Spinal cord (tissue), 10 donors: ENCODE results near the gene SUCLG2. TPM values are rescaled to one million over a fixed set of nuclear protein-coding genes. Genes with fewer than 3 reads are reported as not detected.

Experiments used
- DNase-seq, 6 donors: peaks; one replicate each; pipeline versions ENCODE4 v3.0.0 to v3.0.0-alpha.2; 2013 to 2015; ENCODE audit warnings: low spot score in 6 of 6, low read depth in 4 of 6
- H3K27ac ChIP-seq: one replicate; pipeline ENCODE4 v1.5.1; 2013; ENCODE audit warnings: low read depth, low read length, control low read depth
- H3K27me3 ChIP-seq: one replicate; pipeline ENCODE4 v1.6.1; 2013; ENCODE audit warnings: low read length; ENCODE audit not compliant: control insufficient read depth, insufficient read depth
- H3K36me3 ChIP-seq: one replicate; pipeline ENCODE4 v1.6.1; 2013; ENCODE audit warnings: low read length; ENCODE audit not compliant: control insufficient read depth, insufficient read depth
- H3K4me1 ChIP-seq: one replicate; pipeline ENCODE4 v1.6.1; 2013; ENCODE audit warnings: low read length; ENCODE audit not compliant: control insufficient read depth, insufficient read depth
- H3K4me3 ChIP-seq: one replicate; pipeline ENCODE4 v1.5.1; 2013; ENCODE audit warnings: low read depth, low read length, control low read depth
- H3K9me3 ChIP-seq: one replicate; pipeline ENCODE4 v1.6.1; 2013; ENCODE audit warnings: low read length; ENCODE audit not compliant: control insufficient read depth, insufficient read depth
- WGBS: methylation state at CpG from one replicate; pipeline ENCODE4 v1.1.5; 2013; ENCODE audit warnings: missing lambda C conversion rate; ENCODE audit not compliant: insufficient coverage; 5-methylcytosine and 5-hydroxymethylcytosine counted together
- polyA plus RNA-seq, 2 donors: library from polyadenylated mRNA; unstranded; fragments of 120-200 nt; gene quantifications; one replicate each; pipeline ENCODE4 v1.2.1, GENCODE V29; 2013; ENCODE audit not compliant: insufficient read length in 2 of 2
- total RNA-seq, 2 donors: library from RNA; depleted of rRNA in 1 of 2; stranded (reverse); fragments of 120-200 nt in 1 of 2; fragments of >200 nt in 1 of 2; gene quantifications; one replicate each; pipeline versions ENCODE4 v1.2.3 to v1.2.4, GENCODE V29; 2013 to 2014
- donor health status: healthy.

SUCLG2 gene
- total and polyA plus RNA-seq, 4 donors: 23.4 to 39.2 (median 26.8) TPM

GRCh38 chr3:67486883-67487282 is 167.5 kb downstream of the SUCLG2 start:
- H3K27ac ChIP-seq: no peak overlapping the region
- H3K4me3 ChIP-seq: no peak overlapping the region
- no CpG with 5 or more reads among the region's 1 CpG for WGBS
- H3K9me3 ChIP-seq: no peaks in the 10 kb centered on the region
- no peak for DNase-seq
- H3K4me1 ChIP-seq: no peaks in the 10 kb centered on the region
- no peaks in the 10 kb centered on the region for H3K27me3 ChIP-seq
- H3K36me3 ChIP-seq: no peaks in the 10 kb centered on the region

GRCh38 chr3:67484085-67484484 is 170.3 kb downstream of the SUCLG2 start:
- Histone ChIP-seq H3K9me3 (no peaks in the 10 kb centered on the region), H3K27ac (no peak overlapping the region), H3K4me1 (no peaks in the 10 kb centered on the region), H3K36me3 (no peaks in the 10 kb centered on the region), H3K4me3 (no peak overlapping the region), H3K27me3 (no peaks in the 10 kb centered on the region)
- peak in 1 of 6 donors; percentile 11 for DNase-seq
- WGBS: 88% methylated on average over 1 of the region's 3 CpGs

DNA sequence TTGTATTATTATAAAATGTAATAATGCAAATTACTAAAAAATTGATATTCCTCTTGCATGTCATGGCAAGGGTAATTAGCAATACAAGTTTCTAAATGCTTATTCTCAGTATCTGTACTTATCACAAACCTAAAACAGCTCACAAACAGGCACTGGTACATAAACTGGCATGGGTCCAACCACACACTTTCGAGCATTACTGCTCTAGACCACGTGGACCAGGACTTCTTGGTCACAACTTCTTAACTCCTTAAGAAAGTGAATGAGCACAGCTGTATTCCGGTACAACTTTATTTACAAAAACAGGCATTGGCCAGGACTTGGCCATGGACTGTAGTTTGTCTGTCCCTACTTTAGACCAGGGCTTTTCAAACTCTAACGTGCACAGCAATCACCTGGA is 173.3 kb downstream of the SUCLG2 start:
- DNase-seq: no peak
- no peak overlapping the region for H3K4me3 ChIP-seq
- 89% methylated on average over 4 of the region's 4 CpGs for WGBS
- H3K9me3 ChIP-seq: no peaks in the 10 kb centered on the region
- H3K36me3 ChIP-seq: no peaks in the 10 kb centered on the region
- no peak overlapping the region for H3K27ac ChIP-seq
- H3K27me3 ChIP-seq: no peaks in the 10 kb centered on the region
- H3K4me1 ChIP-seq: no peaks in the 10 kb centered on the region

GRCh38 chr3:67478423-67478822 is 176.0 kb downstream of the SUCLG2 start:
- no peak for DNase-seq
- H3K27ac ChIP-seq: no peak overlapping the region
- 97% methylated on average over 4 of the region's 7 CpGs for WGBS
- no peaks in the 10 kb centered on the region for H3K9me3 ChIP-seq
- H3K36me3 ChIP-seq: no peaks in the 10 kb centered on the region
- H3K4me1 ChIP-seq: no peaks in the 10 kb centered on the region
- H3K4me3 ChIP-seq: no peak overlapping the region
- H3K27me3 ChIP-seq: no peaks in the 10 kb centered on the region

GRCh38 chr3:67474311-67474710 is 180.1 kb downstream of the SUCLG2 start:
- H3K27me3 ChIP-seq: no peaks in the 10 kb centered on the region
- H3K4me3 ChIP-seq: no peak overlapping the region
- H3K9me3 ChIP-seq: no peaks in the 10 kb centered on the region
- WGBS: no CpG with 5 or more reads among the region's 4 CpGs
- DNase-seq: peak in 1 of 6 donors; percentile 82
- no peaks in the 10 kb centered on the region for H3K36me3 ChIP-seq
- H3K4me1 ChIP-seq: no peaks in the 10 kb centered on the region
- no peak overlapping the region for H3K27ac ChIP-seq

GRCh38 chr3:67472674-67473201 is 181.7 kb downstream of the SUCLG2 start:
- Histone ChIP-seq H3K27me3 (no peaks in the 10 kb centered on the region), H3K4me1 (no peaks in the 10 kb centered on the region), H3K9me3 (no peaks in the 10 kb centered on the region), H3K36me3 (no peaks in the 10 kb centered on the region), H3K27ac (no peak overlapping the region), H3K4me3 (no peak overlapping the region)
- DNase-seq: no peak
- WGBS: no CpG with 5 or more reads among the region's 2 CpGs

DNA sequence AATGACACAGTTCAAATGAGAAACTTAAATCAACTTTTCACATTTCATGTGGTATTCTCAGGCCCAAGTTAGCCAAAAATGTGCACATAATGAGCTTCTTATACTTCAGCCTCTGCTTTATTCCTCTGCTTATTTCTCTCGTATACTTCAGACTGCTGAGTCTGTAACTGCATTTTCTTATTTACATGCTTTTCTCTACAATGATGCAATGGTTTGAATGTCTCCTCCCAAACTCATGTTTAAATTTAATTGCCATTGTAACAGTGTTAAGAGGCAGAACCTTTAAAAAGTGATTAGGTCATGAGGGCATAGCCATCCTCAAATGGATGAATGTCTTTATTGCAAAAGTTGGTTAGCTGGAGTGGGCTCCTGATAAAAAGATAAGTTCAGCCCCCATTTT is 184.2 kb downstream of the SUCLG2 start:
- no CpG with 5 or more reads among the region's 1 CpG for WGBS
- no peaks in the 10 kb centered on the region for H3K9me3 ChIP-seq
- H3K27me3 ChIP-seq: no peaks in the 10 kb centered on the region
- no peak overlapping the region for H3K4me3 ChIP-seq
- H3K4me1 ChIP-seq: no peaks in the 10 kb centered on the region
- H3K36me3 ChIP-seq: no peaks in the 10 kb centered on the region
- no peak for DNase-seq
- H3K27ac ChIP-seq: no peak overlapping the region

DNA sequence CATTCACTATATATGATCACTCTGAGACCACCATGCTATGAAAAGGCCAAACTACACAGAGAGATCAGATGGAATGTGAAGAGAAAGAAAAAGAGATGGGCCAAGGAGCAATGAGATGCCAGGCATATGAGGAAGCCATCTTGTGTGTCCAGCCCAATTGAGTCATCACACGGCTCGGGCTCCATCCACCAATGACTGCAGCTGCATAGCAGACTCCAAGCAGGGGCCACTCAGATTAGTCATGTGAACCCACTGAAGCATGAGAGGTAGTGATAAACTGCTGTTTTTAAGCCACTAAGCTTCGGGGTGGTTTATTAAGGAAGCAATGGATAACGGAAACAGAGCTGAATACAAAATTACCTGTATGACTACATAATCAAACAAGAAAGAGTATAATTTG is 185.9 kb downstream of the SUCLG2 start:
- Histone ChIP-seq H3K4me3 (no peak overlapping the region), H3K4me1 (no peaks in the 10 kb centered on the region), H3K9me3 (no peaks in the 10 kb centered on the region), H3K36me3 (no peaks in the 10 kb centered on the region), H3K27ac (no peak overlapping the region), H3K27me3 (no peaks in the 10 kb centered on the region)
- DNase-seq: no peak
- WGBS: 92% methylated on average over 2 of the region's 4 CpGs

- no peaks in the 10 kb centered on the region for H3K9me3 ChIP-seq
- WGBS: 80% methylated on average over 2 of the region's 2 CpGs
- no peaks in the 10 kb centered on the region for H3K36me3 ChIP-seq
- DNase-seq: no peak
- H3K27ac ChIP-seq: no peak overlapping the region
- no peaks in the 10 kb centered on the region for H3K4me1 ChIP-seq
- H3K4me3 ChIP-seq: no peak overlapping the region
- H3K27me3 ChIP-seq: no peaks in the 10 kb centered on the region
These were observed 190.8 kb downstream of the SUCLG2 start for GRCh38 chr3:67463656-67464055.

DNA sequence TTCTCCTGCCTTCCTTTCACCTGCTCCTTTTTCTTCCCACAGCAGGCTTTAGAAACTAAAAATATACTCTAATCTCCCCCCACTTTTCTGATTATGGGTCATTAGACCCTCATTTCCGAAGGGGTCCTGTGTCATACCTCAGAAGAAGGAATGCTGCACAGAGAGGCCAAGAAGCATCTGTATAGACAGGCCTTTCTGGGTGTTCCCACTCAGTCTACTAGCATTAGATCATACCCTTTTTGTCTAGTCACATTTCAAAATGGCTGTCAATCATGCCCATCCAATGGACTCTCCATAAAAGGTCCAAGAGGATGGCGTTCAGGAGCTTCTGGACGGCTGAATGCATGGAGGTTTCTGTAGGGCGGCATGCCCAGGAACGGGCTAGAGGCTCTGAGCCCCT is 192.2 kb downstream of the SUCLG2 start:
- no peaks in the 10 kb centered on the region for H3K27me3 ChIP-seq
- no peaks in the 10 kb centered on the region for H3K4me1 ChIP-seq
- no peaks in the 10 kb centered on the region for H3K9me3 ChIP-seq
- H3K4me3 ChIP-seq: no peak overlapping the region
- WGBS: 100% methylated on average over 1 of the region's 5 CpGs
- no peaks in the 10 kb centered on the region for H3K36me3 ChIP-seq
- no peak for DNase-seq
- no peak overlapping the region for H3K27ac ChIP-seq
